Measurements from ENCODE around the gene BRCC3.

BRCC3 gene

GRCh38 chrX:155028129-155028528 lies 43.2 kb upstream of the BRCC3 start:
- DNase-seq (ENCODE audit: extremely low read depth, low read depth): no peak
- TF ChIP-seq CTCF (IDR thresholded peaks at IDR 0.05; ENCODE audit: low read depth, low read length, missing control alignments): no peak
- H3K4me3 ChIP-seq (replicated peaks; ENCODE audit: low read depth, low read length): peak overlapping the region; percentile 57

- no peak overlapping the region for H3K4me3 ChIP-seq (replicated peaks; ENCODE audit: low read depth, low read length)
- TF ChIP-seq CTCF (IDR thresholded peaks at IDR 0.05; ENCODE audit: low read depth, low read length, missing control alignments): no peak
- no peak for DNase-seq (ENCODE audit: extremely low read depth, low read depth)
Observed at GRCh38 chrX:155028877-155029291, 42.4 kb upstream of the BRCC3 start.

- no peak overlapping the region for H3K4me3 ChIP-seq (replicated peaks; ENCODE audit: low read depth, low read length)
- no peak for TF ChIP-seq CTCF (IDR thresholded peaks at IDR 0.05; ENCODE audit: low read depth, low read length, missing control alignments)
- DNase-seq (ENCODE audit: extremely low read depth, low read depth): no peak
Observed at GRCh38 chrX:155031657-155032056, 39.7 kb upstream of the BRCC3 start.

GRCh38 chrX:155035688-155036087 lies 35.6 kb upstream of the BRCC3 start:
- no peak overlapping the region for H3K4me3 ChIP-seq (replicated peaks; ENCODE audit: low read depth, low read length)
- no peak for DNase-seq (ENCODE audit: extremely low read depth, low read depth)
- TF ChIP-seq CTCF (IDR thresholded peaks at IDR 0.05; ENCODE audit: low read depth, low read length, missing control alignments): no peak

- no peak for DNase-seq (ENCODE audit: extremely low read depth, low read depth)
- no peak for TF ChIP-seq CTCF (IDR thresholded peaks at IDR 0.05; ENCODE audit: low read depth, low read length, missing control alignments)
- H3K4me3 ChIP-seq (replicated peaks; ENCODE audit: low read depth, low read length): no peak overlapping the region
Observed at GRCh38 chrX:155046129-155046810, 25.0 kb upstream of the BRCC3 start.

- no peak for DNase-seq (ENCODE audit: extremely low read depth, low read depth)
- no peak overlapping the region for H3K4me3 ChIP-seq (replicated peaks; ENCODE audit: low read depth, low read length)
- TF ChIP-seq CTCF (IDR thresholded peaks at IDR 0.05; ENCODE audit: low read depth, low read length, missing control alignments): no peak
Observed at GRCh38 chrX:155046811-155047528, 24.3 kb upstream of the BRCC3 start.

Measured in HFF-Myc (cell line).